H9 (cell line): Measurements from ENCODE around the gene LHFPL6. TPM values are rescaled to one million over a fixed set of nuclear protein-coding genes. Genes with fewer than 3 reads are reported as not detected.

Source experiments
- DNase-seq: peaks from one replicate; pipeline ENCODE4 v3.0.0-alpha.2; 2017
- H2AFZ ChIP-seq: one replicate; pipeline ENCODE4 v1.6.1; 2013; ENCODE audit warnings: mild to moderate bottlenecking, low read length, control low read depth, moderate library complexity
- H2AK5ac ChIP-seq: 2 replicates; pipeline ENCODE4 v1.6.1; 2013; ENCODE audit warnings: low read length, control low read depth, mixed read lengths; ENCODE audit not compliant: insufficient read length
- H2BK120ac ChIP-seq: one replicate; pipeline ENCODE4 v1.6.1; 2013; ENCODE audit warnings: low read depth, mild to moderate bottlenecking, low read length, control low read depth, inconsistent platforms; ENCODE audit not compliant: poor library complexity, severe bottlenecking
- H2BK12ac ChIP-seq: 2 replicates; pipeline ENCODE4 v1.6.1; 2013; ENCODE audit warnings: low read length, control low read depth, mixed read lengths, low read depth; ENCODE audit not compliant: insufficient read length
- H2BK15ac ChIP-seq: 2 replicates; pipeline ENCODE4 v1.6.1; 2013; ENCODE audit warnings: low read depth, low read length, control low read depth
- H2BK20ac ChIP-seq: one replicate; pipeline ENCODE4 v1.6.1; 2013; ENCODE audit warnings: low read depth, mild to moderate bottlenecking, low read length, control low read depth, inconsistent platforms; ENCODE audit not compliant: poor library complexity, severe bottlenecking
- H2BK5ac ChIP-seq: 2 replicates; pipeline ENCODE4 v1.6.1; 2013; ENCODE audit warnings: low read length, control low read depth, mixed read lengths; ENCODE audit not compliant: insufficient read length
- H3K14ac ChIP-seq: 2 replicates; pipeline ENCODE4 v1.6.1; 2013; ENCODE audit warnings: low read length, control low read depth; ENCODE audit not compliant: insufficient read depth
- H3K18ac ChIP-seq: 2 replicates; pipeline ENCODE4 v1.6.1; 2013; ENCODE audit warnings: low read depth, mild to moderate bottlenecking, mixed read lengths, low read length, control low read depth; ENCODE audit not compliant: insufficient read length
- H3K23ac ChIP-seq: 2 replicates; pipeline ENCODE4 v1.6.1; 2013; ENCODE audit warnings: low read length, control low read depth, mixed read lengths, low read depth; ENCODE audit not compliant: insufficient read length
- H3K23me2 ChIP-seq: 2 replicates; pipeline ENCODE4 v1.6.1; 2013; ENCODE audit warnings: low read depth, mild to moderate bottlenecking, mixed read lengths, low read length, control low read depth; ENCODE audit not compliant: insufficient read length, poor library complexity, severe bottlenecking
- H3K27ac ChIP-seq: 2 replicates; pipeline ENCODE4 v1.5.1; 2013; ENCODE audit warnings: low read length, control low read depth, mixed read lengths, low read depth; ENCODE audit not compliant: insufficient read length
- H3K27me3 ChIP-seq: 2 replicates; pipeline ENCODE4 v1.6.1; 2013; ENCODE audit warnings: low read length, control low read depth, inconsistent platforms; ENCODE audit not compliant: insufficient read depth
- H3K4ac ChIP-seq: 2 replicates; pipeline ENCODE4 v1.6.1; 2013; ENCODE audit warnings: low read depth, mild to moderate bottlenecking, control low read depth, inconsistent platforms, low read length, moderate library complexity
- H3K4me1 ChIP-seq: 2 replicates; pipeline ENCODE4 v1.6.1; 2013; ENCODE audit warnings: low read length, control low read depth, inconsistent platforms; ENCODE audit not compliant: insufficient read depth
- H3K4me2 ChIP-seq: 2 replicates; pipeline ENCODE4 v1.6.1; 2013; ENCODE audit warnings: low read length, control low read depth, mixed read lengths; ENCODE audit not compliant: insufficient read length, insufficient read depth
- H3K56ac ChIP-seq: 2 replicates; pipeline ENCODE4 v1.6.1; 2013; ENCODE audit warnings: low read depth, mild to moderate bottlenecking, mixed read lengths, low read length, control low read depth; ENCODE audit not compliant: insufficient read length
- H3K79me1 ChIP-seq: 2 replicates; pipeline ENCODE4 v1.6.1; 2013; ENCODE audit warnings: low read depth, mild to moderate bottlenecking, moderate library complexity, low read length, control low read depth, inconsistent platforms; ENCODE audit not compliant: insufficient read depth, poor library complexity, severe bottlenecking
- H3K79me2 ChIP-seq: 2 replicates; pipeline ENCODE4 v1.6.1; 2013; ENCODE audit warnings: low read length, control low read depth, inconsistent platforms; ENCODE audit not compliant: insufficient read depth
- H3K9ac ChIP-seq: 2 replicates; pipeline ENCODE4 v1.6.1; 2013; ENCODE audit warnings: low read length, control low read depth, mixed read lengths; ENCODE audit not compliant: insufficient read length; ENCODE audit errors: extremely low read depth
- H3K9me3 ChIP-seq: one replicate; pipeline ENCODE4 v1.6.1; 2013; ENCODE audit warnings: low read depth, low read length, inconsistent platforms; ENCODE audit not compliant: control insufficient read depth
- H3T11ph ChIP-seq: one replicate; pipeline ENCODE4 v1.6.1; 2013; ENCODE audit warnings: mild to moderate bottlenecking, low read length, control low read depth, inconsistent platforms
- H4K20me1 ChIP-seq: one replicate; pipeline ENCODE4 v1.6.1; 2013; ENCODE audit not compliant: control insufficient read depth, insufficient read length, insufficient read depth
- H4K5ac ChIP-seq: 2 replicates; pipeline ENCODE4 v1.6.1; 2013; ENCODE audit warnings: low read depth, mild to moderate bottlenecking, mixed read lengths, low read length, control low read depth; ENCODE audit not compliant: insufficient read length
- H4K8ac ChIP-seq: replicated peaks from 2 replicates; pipeline ENCODE4 v1.6.1; 2013; ENCODE audit warnings: low read length, control low read depth, mixed read lengths, low read depth; ENCODE audit not compliant: insufficient read length
- H4K91ac ChIP-seq: 2 replicates; pipeline ENCODE4 v1.6.1; 2013; ENCODE audit warnings: low read depth, mild to moderate bottlenecking, moderate library complexity, mixed read lengths, low read length, control low read depth; ENCODE audit not compliant: insufficient read length
- H3K27ac Mint-ChIP-seq, 3 experiments: 2 replicates in 2 of 3; 3 replicates in 1 of 3; pipeline ENCODE4 v1.8.0; 2020 to 2021; ENCODE audit warnings: mixed read lengths in 3 of 3, mild to moderate bottlenecking in 1 of 3, moderate library complexity in 1 of 3
- H3K27me3 Mint-ChIP-seq: 2 replicates; pipeline ENCODE4 v1.8.0; 2021; ENCODE audit warnings: low read depth, mild to moderate bottlenecking, moderate library complexity, mixed read lengths
- H3K36me3 Mint-ChIP-seq, 3 experiments: 2 replicates in 2 of 3; 3 replicates in 1 of 3; pipeline ENCODE4 v1.8.0; 2020 to 2021; ENCODE audit warnings: low read depth in 3 of 3, mixed read lengths in 3 of 3; ENCODE audit not compliant: insufficient read depth in 1 of 3
- H3K4me1 Mint-ChIP-seq, 2 experiments: 2 replicates each; pipeline ENCODE4 v1.8.0; 2020; ENCODE audit warnings: mixed read lengths in 2 of 2
- H3K4me3 Mint-ChIP-seq, 2 experiments: 2 replicates in 1 of 2; 3 replicates in 1 of 2; pipeline ENCODE4 v1.8.0; 2020 to 2021; ENCODE audit warnings: mild to moderate bottlenecking in 2 of 2, mixed read lengths in 2 of 2, moderate library complexity in 1 of 2
- H3K9me3 Mint-ChIP-seq, 2 experiments: 2 replicates in 1 of 2; 3 replicates in 1 of 2; pipeline ENCODE4 v1.8.0; 2020; ENCODE audit warnings: mild to moderate bottlenecking in 2 of 2, mixed read lengths in 2 of 2, moderate library complexity in 1 of 2
- CTCF ChIP-seq: fragments of 200-600 bp; sonication (generic); conservative IDR thresholded peaks from 3 replicates; pipeline ENCODE4 v1.8.0; 2021; ENCODE audit warnings: antibody characterized with exemption, mild to moderate bottlenecking
- WGBS: extraction: QIAGEN DNeasy Blood & Tissue Kit; methylation state at CpG from one replicate; pipeline ENCODE4 v1.1.7; 2013; ENCODE audit warnings: missing lambda C conversion rate, low lambda C conversion rate, mixed read lengths; ENCODE audit not compliant: insufficient read length; ENCODE audit errors: extremely low coverage; 5-methylcytosine and 5-hydroxymethylcytosine counted together
- total RNA-seq: library from RNA; stranded (reverse); gene quantifications from 2 replicates; pipeline ENCODE4 v1.2.1, GENCODE V29; 2021

LHFPL6 gene
- total RNA-seq, 1 experiment from 2014 or later: 3.5 TPM

DNA sequence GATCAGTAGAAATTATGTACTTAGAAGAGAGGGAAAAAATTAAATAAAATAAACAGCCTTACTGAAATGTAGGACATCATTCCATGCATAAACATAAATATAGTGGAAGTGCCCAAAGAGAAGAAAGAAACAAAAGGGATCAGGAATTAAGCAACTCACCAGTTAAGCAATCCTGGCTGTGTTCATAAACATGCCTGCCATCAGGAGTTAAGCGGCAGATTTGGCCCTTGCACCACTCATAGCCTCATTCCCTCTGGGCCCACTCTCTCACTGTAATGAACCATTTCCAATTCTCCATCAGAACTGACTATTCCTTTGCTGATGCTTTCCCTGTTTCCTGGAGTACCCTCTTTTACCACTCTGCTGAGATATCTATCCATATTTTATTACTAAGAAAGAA, 281.4 kb downstream of the LHFPL6 start:
- H2BK12ac ChIP-seq: no peak overlapping the region
- no peak overlapping the region for H3K4me2 ChIP-seq
- H3K79me1 ChIP-seq: no peaks in the 10 kb centered on the region
- H3T11ph ChIP-seq: no peak overlapping the region
- no peak overlapping the region for H2BK120ac ChIP-seq
- no CpG with 5 or more reads among the region's 1 CpG for WGBS
- no peak overlapping the region for H4K91ac ChIP-seq
- H4K20me1 ChIP-seq: no peaks in the 10 kb centered on the region
- Mint-ChIP-seq H3K27ac (no peak overlapping the region), H3K4me1 (peaks cover 13 to 15% of the 10 kb centered on the region in 2 experiments), H3K36me3 (no peaks in the 10 kb centered on the region), H3K4me3 (no peak overlapping the region), H3K27me3 (peaks cover 6% of the 10 kb centered on the region), H3K9me3 (peaks cover 2 to 4% of the 10 kb centered on the region in 2 experiments; a peak in 2 of 5 replicates)
- no peak overlapping the region for H3K56ac ChIP-seq
- H2AFZ ChIP-seq: no peak overlapping the region
- DNase-seq: no peak
- no peak overlapping the region for H3K4ac ChIP-seq
- H2BK15ac ChIP-seq: no peak overlapping the region
- no peaks in the 10 kb centered on the region for H3K79me2 ChIP-seq
- no peak overlapping the region for H3K27ac ChIP-seq
- no peak overlapping the region for H3K14ac ChIP-seq
- no peak overlapping the region for H4K5ac ChIP-seq
- H3K9me3 ChIP-seq: no peaks in the 10 kb centered on the region
- H2BK5ac ChIP-seq: no peak overlapping the region
- H2AK5ac ChIP-seq: no peak overlapping the region
- H4K8ac ChIP-seq: no peak overlapping the region
- no peak overlapping the region for H3K9ac ChIP-seq
- no peak overlapping the region for H3K23ac ChIP-seq
- H3K4me1 ChIP-seq: no peaks in the 10 kb centered on the region
- H2BK20ac ChIP-seq: no peak overlapping the region
- no peaks in the 10 kb centered on the region for H3K23me2 ChIP-seq
- no peak for TF ChIP-seq CTCF
- no peak overlapping the region for H3K18ac ChIP-seq
- no peaks in the 10 kb centered on the region for H3K27me3 ChIP-seq
